Activated CD4-positive, alpha-beta T cell treated with anti-CD3 and anti-CD28 coated beads for 48 hours (primary cell): ENCODE results near the gene HBM.
"Not testable (repeated sequence)": the region's sequence is repeated elsewhere in the genome, so short reads cannot be mapped to it uniquely, and the experiment has no call there.

Experiments
- DNase-seq: peaks from one replicate; pipeline ENCODE4 v3.0.0-alpha.2; 2020

Gene HBM

GRCh38 chr16:149024-149660 is 16.6 kb upstream of the HBM start:
- no peak for DNase-seq

- DNase-seq = no peak
These were observed 13.3 kb upstream of the HBM start, which contains the start of gene HBZ for GRCh38 chr16:152141-153128. Gene HBZ, plus strand, starts transcription at chr16:152644. Its CDS starts 266 bp downstream, at chr16:152910.

GRCh38 chr16:153129-153521 is 12.7 kb upstream of the HBM start:
- DNase-seq = not testable (repeated sequence)

- not testable (repeated sequence) for DNase-seq
These were observed 12.1 kb upstream of the HBM start for GRCh38 chr16:153550-154216.

GRCh38 chr16:154217-155030 is 11.4 kb upstream of the HBM start:
- peak; percentile 39 for DNase-seq

- DNase-seq = no peak
These were observed 10.8 kb upstream of the HBM start for GRCh38 chr16:155031-155398.

GRCh38 chr16:159136-159849 is 6.5 kb upstream of the HBM start:
- DNase-seq = no peak

GRCh38 chr16:160242-160641 is 5.5 kb upstream of the HBM start:
- not testable (repeated sequence) for DNase-seq

GRCh38 chr16:160691-161190 is 5.0 kb upstream of the HBM start:
- no peak for DNase-seq

- no peak for DNase-seq
These were observed 3.3 kb upstream of the HBM start for GRCh38 chr16:162271-162991.

GRCh38 chr16:163139-163538 is 2.6 kb upstream of the HBM start:
- DNase-seq = not testable (repeated sequence)

GRCh38 chr16:163696-164095 is 2.1 kb upstream of the HBM start:
- DNase-seq = not testable (repeated sequence)

- not testable (repeated sequence) for DNase-seq
These were observed 1.5 kb upstream of the HBM start for GRCh38 chr16:164134-164823.

GRCh38 chr16:164827-165538 is 795 bp upstream of the HBM start:
- no peak for DNase-seq

GRCh38 chr16:166375-167121 is 770 bp downstream of the HBM start:
- DNase-seq = no peak

GRCh38 chr16:167122-167690 is 1.4 kb downstream of the HBM start:
- no peak for DNase-seq

- DNase-seq = no peak
These were observed 2.6 kb downstream of the HBM start for GRCh38 chr16:168424-168823.

GRCh38 chr16:169014-169413 is 3.2 kb downstream of the HBM start:
- DNase-seq = no peak
